Esophagus muscularis mucosa (tissue), 4 donors: ENCODE results near the gene ANKRD40.

Experiments used
- EP300 ChIP-seq: sonication (generic); formaldehyde crosslinking; IDR thresholded peaks from one replicate; pipeline ENCODE4 v1.6.1; 2017; ENCODE audit warnings: antibody characterized with exemption
- POLR2A ChIP-seq: fragments of 450-650 bp; IDR thresholded peaks from one replicate; pipeline ENCODE4 v1.6.1; 2017; ENCODE audit warnings: antibody characterized with exemption, moderate library complexity, mild to moderate bottlenecking, low read depth
- POLR2AphosphoS5 ChIP-seq, 2 donors: sonication (generic); formaldehyde crosslinking; IDR thresholded peaks; one replicate each; pipeline ENCODE4 v1.6.1; 2017; ENCODE audit warnings: antibody characterized with exemption in 2 of 2
- TF ChIP-seq, protein P1 (sequence below), 3 experiments: fragments of 200-600 bp in 2 of 3; fragments of 450-650 bp in 1 of 3; sonication (generic) in 2 of 3; IDR thresholded peaks; one replicate each; pipeline ENCODE4 v1.5.1; 2017 to 2019; ENCODE audit warnings: antibody characterized with exemption in 3 of 3, mild to moderate bottlenecking in 2 of 3, moderate library complexity in 1 of 3

DNA sequence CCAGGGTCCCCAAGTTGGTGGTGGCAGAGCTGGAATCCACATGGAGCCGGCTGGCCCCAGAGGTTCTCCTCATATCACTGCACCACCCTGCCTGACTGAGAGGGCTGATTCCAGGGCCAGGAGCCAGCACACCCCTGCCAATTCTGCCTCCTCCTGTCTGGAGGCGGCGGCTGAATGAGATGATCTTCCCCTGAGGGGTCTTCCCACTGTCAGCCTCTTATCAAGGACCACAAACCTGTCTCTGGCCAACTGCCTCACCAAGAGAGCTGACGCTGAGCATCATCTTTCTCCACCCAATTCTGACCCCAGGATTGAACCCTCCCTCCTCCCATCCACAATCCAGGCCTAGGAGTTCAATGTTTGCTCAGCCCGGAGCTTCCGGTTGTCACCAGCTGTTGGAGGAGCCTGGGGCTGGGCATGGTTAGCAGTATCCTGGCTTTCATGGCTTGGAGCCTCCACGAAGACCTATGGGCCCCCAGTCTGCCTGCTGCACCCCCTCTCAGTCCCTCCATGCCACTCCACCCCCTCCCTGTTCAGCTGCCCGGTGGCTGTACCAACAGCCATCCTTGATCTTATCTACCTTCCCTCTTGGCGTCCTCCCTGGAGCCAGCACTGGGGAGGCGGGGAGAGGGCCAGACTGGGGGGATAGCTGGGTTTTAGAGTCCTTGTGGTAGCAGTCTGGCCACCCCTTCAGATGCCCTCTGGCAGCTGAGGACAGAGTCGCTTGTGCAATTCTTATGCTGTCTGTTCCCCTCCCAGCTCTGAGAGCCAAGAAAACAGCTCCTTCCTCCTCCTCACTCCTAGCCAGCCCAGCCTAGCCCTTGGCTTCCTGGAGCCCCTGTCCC is 47.5 kb downstream of the ANKRD40 start:
- TF ChIP-seq EP300 (no peak), POLR2A (no peak), POLR2AphosphoS5 (IDR thresholded peaks at IDR 0.05) (no peak)
- TF ChIP-seq, protein P1, sequence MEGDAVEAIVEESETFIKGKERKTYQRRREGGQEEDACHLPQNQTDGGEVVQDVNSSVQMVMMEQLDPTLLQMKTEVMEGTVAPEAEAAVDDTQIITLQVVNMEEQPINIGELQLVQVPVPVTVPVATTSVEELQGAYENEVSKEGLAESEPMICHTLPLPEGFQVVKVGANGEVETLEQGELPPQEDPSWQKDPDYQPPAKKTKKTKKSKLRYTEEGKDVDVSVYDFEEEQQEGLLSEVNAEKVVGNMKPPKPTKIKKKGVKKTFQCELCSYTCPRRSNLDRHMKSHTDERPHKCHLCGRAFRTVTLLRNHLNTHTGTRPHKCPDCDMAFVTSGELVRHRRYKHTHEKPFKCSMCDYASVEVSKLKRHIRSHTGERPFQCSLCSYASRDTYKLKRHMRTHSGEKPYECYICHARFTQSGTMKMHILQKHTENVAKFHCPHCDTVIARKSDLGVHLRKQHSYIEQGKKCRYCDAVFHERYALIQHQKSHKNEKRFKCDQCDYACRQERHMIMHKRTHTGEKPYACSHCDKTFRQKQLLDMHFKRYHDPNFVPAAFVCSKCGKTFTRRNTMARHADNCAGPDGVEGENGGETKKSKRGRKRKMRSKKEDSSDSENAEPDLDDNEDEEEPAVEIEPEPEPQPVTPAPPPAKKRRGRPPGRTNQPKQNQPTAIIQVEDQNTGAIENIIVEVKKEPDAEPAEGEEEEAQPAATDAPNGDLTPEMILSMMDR (IDR thresholded peaks at IDR 0.05) = no peak
